Measurements from ENCODE around the gene ASCL5.

Gene ASCL5

GRCh38 chr1:201172999-201173610 is 46.1 kb upstream of the ASCL5 start:
- Histone ChIP-seq H4K20me1 (ENCODE audit: insufficient read depth, low read length) (no peaks in the 10 kb centered on the region), H3F3A (ENCODE audit: insufficient read depth, low read length) (peaks cover 22% of the 10 kb centered on the region), H2AFZ (ENCODE audit: low read length) (no peak overlapping the region), H3K9me3 (replicated peaks; ENCODE audit: insufficient read depth, low read length) (no peaks in the 10 kb centered on the region), H3K27me3 (replicated peaks; ENCODE audit: insufficient read depth, low read length) (no peaks in the 10 kb centered on the region), H3K9ac (ENCODE audit: low read length) (no peak overlapping the region), H3K36me3 (replicated peaks; ENCODE audit: insufficient read depth, low read length) (no peaks in the 10 kb centered on the region), H3K27ac (ENCODE audit: low read length) (no peak overlapping the region), H3K4me1 (ENCODE audit: low read length) (peaks cover 15% of the 10 kb centered on the region), H3K4me2 (ENCODE audit: low read depth, low read length) (no peak overlapping the region), H3K9me2 (replicated peaks; ENCODE audit: insufficient read depth, low read length) (no peaks in the 10 kb centered on the region), H3K79me2 (ENCODE audit: low read length) (no peaks in the 10 kb centered on the region), H3K4me3 (ENCODE audit: low read length) (no peak overlapping the region)
- no peak for TF ChIP-seq EZH2phosphoT487 (IDR thresholded peaks at IDR 0.05; ENCODE audit: low read length)
- no peak for TF ChIP-seq CTCF (IDR thresholded peaks at IDR 0.05; ENCODE audit: low read length)
- TF ChIP-seq EZH2 (optimal IDR thresholded peaks at IDR 0.05; ENCODE audit: low read depth, low read length), result no peak
- no peak for DNase-seq

GRCh38 chr1:201172326-201172725 is 45.3 kb upstream of the ASCL5 start:
- peaks cover 22% of the 10 kb centered on the region for H3F3A ChIP-seq (ENCODE audit: insufficient read depth, low read length)
- H3K4me2 ChIP-seq (ENCODE audit: low read depth, low read length), result peak overlapping the region; percentile 85; the same call in 1 of the 2 replicates
- DNase-seq, result no peak
- peak overlapping the region; percentile 87; the same call in 1 of the 2 replicates for H3K9ac ChIP-seq (ENCODE audit: low read length)
- H3K9me2 ChIP-seq (replicated peaks; ENCODE audit: insufficient read depth, low read length), result no peaks in the 10 kb centered on the region
- no peak overlapping the region for H2AFZ ChIP-seq (ENCODE audit: low read length)
- no peak overlapping the region; the same call in 1 of the 2 replicates for H3K4me3 ChIP-seq (ENCODE audit: low read length)
- H3K79me2 ChIP-seq (ENCODE audit: low read length), result no peaks in the 10 kb centered on the region
- peak overlapping the region; percentile 94; the same call in 1 of the 2 replicates for H3K27ac ChIP-seq (ENCODE audit: low read length)
- TF ChIP-seq CTCF (IDR thresholded peaks at IDR 0.05; ENCODE audit: low read length), result no peak
- TF ChIP-seq EZH2 (optimal IDR thresholded peaks at IDR 0.05; ENCODE audit: low read depth, low read length), result no peak
- TF ChIP-seq EZH2phosphoT487 (IDR thresholded peaks at IDR 0.05; ENCODE audit: low read length), result no peak
- peaks cover 15% of the 10 kb centered on the region for H3K4me1 ChIP-seq (ENCODE audit: low read length)
- H3K36me3 ChIP-seq (replicated peaks; ENCODE audit: insufficient read depth, low read length), result no peaks in the 10 kb centered on the region
- no peaks in the 10 kb centered on the region for H3K9me3 ChIP-seq (replicated peaks; ENCODE audit: insufficient read depth, low read length)
- no peaks in the 10 kb centered on the region for H4K20me1 ChIP-seq (ENCODE audit: insufficient read depth, low read length)
- H3K27me3 ChIP-seq (replicated peaks; ENCODE audit: insufficient read depth, low read length), result no peaks in the 10 kb centered on the region

- no peaks in the 10 kb centered on the region for H3K79me2 ChIP-seq (ENCODE audit: low read length)
- peak overlapping the region; percentile 94 for H3K27ac ChIP-seq (ENCODE audit: low read length)
- peak overlapping the region; percentile 84 for H2AFZ ChIP-seq (ENCODE audit: low read length)
- TF ChIP-seq EZH2phosphoT487 (IDR thresholded peaks at IDR 0.05; ENCODE audit: low read length) (no peak), CTCF (IDR thresholded peaks at IDR 0.05; ENCODE audit: low read length) (peak; percentile 63), EZH2 (optimal IDR thresholded peaks at IDR 0.05; ENCODE audit: low read depth, low read length) (no peak)
- no peaks in the 10 kb centered on the region for H3K9me3 ChIP-seq (replicated peaks; ENCODE audit: insufficient read depth, low read length)
- no peaks in the 10 kb centered on the region for H4K20me1 ChIP-seq (ENCODE audit: insufficient read depth, low read length)
- peaks cover 22% of the 10 kb centered on the region for H3F3A ChIP-seq (ENCODE audit: insufficient read depth, low read length)
- peak overlapping the region; percentile 77 for H3K4me3 ChIP-seq (ENCODE audit: low read length)
- H3K9me2 ChIP-seq (replicated peaks; ENCODE audit: insufficient read depth, low read length), result no peaks in the 10 kb centered on the region
- peak overlapping the region; percentile 85 for H3K4me2 ChIP-seq (ENCODE audit: low read depth, low read length)
- H3K27me3 ChIP-seq (replicated peaks; ENCODE audit: insufficient read depth, low read length), result no peaks in the 10 kb centered on the region
- H3K4me1 ChIP-seq (ENCODE audit: low read length), result peaks cover 15% of the 10 kb centered on the region
- peak; percentile 80 for DNase-seq
- peak overlapping the region; percentile 87 for H3K9ac ChIP-seq (ENCODE audit: low read length)
- H3K36me3 ChIP-seq (replicated peaks; ENCODE audit: insufficient read depth, low read length), result no peaks in the 10 kb centered on the region
These were observed 44.4 kb upstream of the ASCL5 start for GRCh38 chr1:201171063-201172036.
